RPMI8226 (cell line): Measurements from ENCODE around the gene ERBB4.
"Not testable (repeated sequence)": the region's sequence is repeated elsewhere in the genome, so short reads cannot be mapped to it uniquely, and the experiment has no call there.

ENCODE experiments used
- DNase-seq: peaks from one replicate; pipeline ENCODE4 v3.0.0-alpha.2; 2015

The ERBB4 gene

DNA sequence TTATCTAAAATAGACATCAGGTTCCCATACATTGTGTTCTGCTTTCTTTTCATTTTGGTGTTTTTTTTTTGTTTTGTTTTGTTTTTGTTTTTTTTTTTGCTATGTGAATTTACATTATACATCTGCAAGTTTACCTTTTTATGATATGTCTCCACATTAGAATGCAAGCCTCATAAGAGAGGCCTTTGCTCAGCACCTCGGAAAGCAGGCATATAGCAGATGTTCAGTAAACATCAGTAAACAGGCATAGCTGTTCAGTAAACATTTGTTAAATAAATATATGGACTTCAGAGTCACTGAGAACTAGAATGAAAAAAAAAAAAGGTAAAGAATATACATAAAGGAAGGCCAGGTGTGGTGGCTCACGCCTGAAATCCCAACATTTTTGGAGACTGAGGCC lies 405.3 kb downstream of the ERBB4 start:
- DNase-seq, result no peak

- no peak for DNase-seq
Observed at GRCh38 chr2:212124598-212124997, 414.0 kb downstream of the ERBB4 start.

- DNase-seq, result no peak
Observed at GRCh38 chr2:212119591-212119990, 419.0 kb downstream of the ERBB4 start.

- no peak for DNase-seq
Observed at GRCh38 chr2:212117926-212118325, 420.7 kb downstream of the ERBB4 start.

- DNase-seq, result no peak
Observed at GRCh38 chr2:212114489-212114888, 424.1 kb downstream of the ERBB4 start.

DNA sequence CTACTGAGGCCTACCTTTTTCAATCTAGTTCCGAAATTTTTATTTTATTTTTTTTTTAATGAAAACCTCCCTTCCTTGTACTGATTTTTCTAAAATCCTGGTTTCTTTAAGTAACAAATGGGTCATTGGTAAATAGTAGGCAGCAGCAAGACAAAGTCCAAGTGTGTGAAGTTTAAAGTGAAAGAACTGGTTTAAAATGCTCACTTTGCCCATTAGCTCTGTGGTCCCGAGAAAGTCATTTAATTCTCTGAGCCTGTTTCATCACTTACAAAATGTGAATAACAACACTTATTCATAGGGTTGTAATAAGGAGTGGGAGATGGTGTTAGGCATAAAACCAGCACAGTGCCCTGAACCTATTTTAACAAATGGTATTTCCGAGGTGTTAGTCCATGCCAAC lies 426.2 kb downstream of the ERBB4 start:
- DNase-seq, result no peak

DNA sequence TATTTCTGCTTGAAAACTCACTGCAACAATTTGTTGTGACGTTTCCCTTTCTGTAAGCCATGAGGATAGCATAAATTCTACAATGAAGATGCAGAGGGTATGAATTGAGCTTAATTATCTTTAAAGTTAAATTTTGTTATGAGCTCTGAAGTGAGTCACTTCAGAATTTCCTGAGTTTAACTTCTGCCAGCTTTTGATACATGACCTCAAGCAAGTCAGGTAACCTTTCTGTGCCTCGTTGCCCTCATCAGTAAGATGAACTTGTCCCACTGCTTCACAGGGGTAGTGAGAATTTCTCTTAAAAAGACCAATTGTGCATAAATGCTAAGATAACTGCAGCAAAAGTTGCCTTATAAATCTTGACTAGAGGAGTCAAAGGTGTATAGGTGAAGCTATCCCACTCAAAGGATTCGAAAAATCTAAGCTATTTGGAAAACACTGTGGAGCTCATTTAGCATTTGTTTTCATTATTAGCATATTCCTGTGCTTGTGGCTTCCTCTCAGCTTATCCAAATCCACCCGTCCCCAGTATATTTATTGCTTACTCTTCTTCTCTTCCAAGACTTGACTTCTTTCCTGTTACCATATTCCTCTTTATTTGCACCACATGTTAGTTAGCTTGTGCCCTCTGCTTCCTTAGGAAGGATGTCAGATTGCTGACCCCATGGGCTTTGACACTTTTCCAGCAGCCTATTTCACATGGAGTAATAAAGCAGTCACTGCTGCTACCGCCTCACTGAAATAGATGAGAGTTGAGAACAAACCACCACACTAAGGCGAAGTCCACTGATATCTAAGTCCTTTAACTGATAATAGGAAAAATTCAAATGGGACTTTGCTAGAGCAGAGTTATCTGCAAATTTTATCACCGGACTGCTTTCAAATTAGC lies 428.6 kb downstream of the ERBB4 start:
- no peak for DNase-seq

DNA sequence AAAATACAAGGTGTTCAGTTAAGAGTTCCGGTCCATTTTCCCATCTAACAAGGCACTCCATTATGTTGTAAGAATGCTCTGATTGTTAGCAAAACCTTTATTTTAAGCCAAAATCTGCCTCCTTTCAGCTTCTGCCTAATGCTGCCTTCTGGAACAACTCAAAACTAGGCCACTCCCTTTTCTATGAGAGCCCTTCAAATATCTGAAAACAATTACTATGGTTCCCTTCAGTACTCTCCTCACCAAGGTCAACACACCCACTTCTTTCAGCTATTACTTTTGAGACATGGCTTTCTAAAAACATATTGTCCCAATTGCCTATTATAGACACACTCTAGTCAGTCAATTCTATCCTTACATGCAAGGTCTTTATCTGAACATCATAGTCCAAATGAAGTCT lies 429.4 kb downstream of the ERBB4 start:
- no peak for DNase-seq

DNA sequence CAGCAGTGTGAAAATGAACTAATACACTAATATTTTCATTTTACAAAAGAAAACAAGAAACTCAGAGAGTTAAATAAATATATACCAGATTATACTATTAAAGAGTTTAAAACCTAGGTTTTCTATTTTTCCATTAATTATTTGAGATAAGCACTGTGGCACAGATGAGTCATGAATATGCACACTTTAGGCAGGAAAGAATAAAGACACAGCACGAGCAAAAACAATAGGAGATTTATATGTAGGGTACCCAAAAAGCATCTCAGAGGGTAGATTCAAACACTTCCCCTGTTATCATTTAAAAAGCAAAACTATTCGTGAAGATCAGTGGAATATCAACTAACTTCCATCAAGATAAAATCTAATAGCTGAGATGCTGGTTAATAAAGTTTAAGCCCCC lies 430.6 kb downstream of the ERBB4 start:
- DNase-seq, result no peak

- no peak for DNase-seq
Observed at GRCh38 chr2:212107014-212107413, 431.6 kb downstream of the ERBB4 start.

DNA sequence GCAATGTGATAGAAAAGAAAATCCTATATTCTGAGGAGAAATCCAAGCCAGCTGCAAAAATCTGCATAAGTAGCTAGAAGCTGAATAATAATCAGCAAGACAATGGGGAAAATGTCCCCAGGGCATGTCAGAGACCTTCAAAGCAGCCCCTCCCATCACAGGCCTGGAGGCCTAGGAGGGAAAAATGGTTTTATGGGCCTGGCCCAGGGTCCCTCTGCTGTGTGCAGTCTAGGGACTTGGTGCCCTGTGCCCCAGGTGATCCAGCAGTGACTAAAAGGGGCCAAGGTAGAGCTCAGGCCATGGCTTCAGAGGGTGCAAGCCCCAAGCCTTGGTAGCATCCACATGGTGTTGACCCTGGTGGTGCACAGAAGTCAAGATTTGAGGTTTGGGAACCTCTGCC lies 432.1 kb downstream of the ERBB4 start:
- not testable (repeated sequence) for DNase-seq

- no peak for DNase-seq
Observed at GRCh38 chr2:212099658-212100057, 438.9 kb downstream of the ERBB4 start.

DNA sequence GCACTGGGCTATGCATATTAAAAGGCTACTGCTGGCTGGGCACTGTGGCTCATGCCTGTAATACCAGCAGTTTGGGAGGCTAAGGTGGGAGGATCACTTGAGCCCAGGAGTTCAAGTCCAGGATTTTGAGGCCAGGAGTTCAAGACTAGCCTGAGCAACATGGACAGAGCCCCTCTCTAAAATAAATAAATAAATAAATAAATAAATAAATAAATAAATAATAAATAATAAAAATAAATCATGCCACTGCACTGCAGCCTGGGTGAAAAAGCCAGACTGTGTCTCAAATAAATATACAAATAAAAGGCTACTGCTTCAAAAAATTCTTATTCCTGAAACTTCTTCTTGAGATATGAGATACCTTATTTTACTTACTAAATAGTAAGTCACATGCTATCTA lies 439.6 kb downstream of the ERBB4 start:
- no peak for DNase-seq

GRCh38 chr2:212097001-212097400 lies 441.6 kb downstream of the ERBB4 start:
- no peak for DNase-seq

DNA sequence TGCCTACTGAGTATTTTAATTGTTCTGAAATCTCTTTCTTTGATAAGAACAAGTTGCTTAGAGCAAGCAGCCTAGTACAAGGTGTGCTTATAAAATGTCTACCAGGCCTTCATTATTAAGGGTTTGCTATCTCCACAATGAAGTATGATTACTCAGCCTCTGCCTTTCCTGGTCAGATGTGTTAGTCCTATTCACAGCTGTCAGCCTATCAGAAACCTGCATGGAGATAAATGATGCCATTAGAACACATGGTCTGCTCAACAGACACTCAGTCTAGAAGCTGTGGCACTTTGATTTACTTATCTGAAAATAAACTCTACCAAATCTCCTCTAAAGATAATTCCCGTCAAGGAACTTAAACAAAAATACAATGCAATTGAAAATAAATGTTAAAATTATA lies 448.7 kb downstream of the ERBB4 start:
- no peak for DNase-seq

DNA sequence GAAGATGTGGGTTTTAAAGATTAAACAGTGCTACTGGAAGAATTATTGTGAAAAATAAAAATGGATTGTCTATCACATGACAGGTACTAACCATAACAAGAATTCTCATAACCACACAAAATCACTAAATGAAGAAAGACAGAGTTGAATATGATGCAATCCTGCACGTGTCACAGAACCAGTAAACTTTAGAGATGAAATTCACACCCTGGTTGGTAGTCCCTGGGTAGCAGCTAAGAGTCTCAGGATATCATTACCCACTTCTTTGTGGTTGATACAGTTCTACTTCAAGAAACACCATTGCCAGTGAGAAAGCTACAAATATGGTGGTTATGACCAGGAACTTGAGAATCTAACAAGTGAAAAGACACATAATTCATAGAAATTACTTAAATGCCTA lies 450.2 kb downstream of the ERBB4 start:
- DNase-seq, result no peak

GRCh38 chr2:212083492-212083891 lies 455.1 kb downstream of the ERBB4 start:
- DNase-seq, result no peak

DNA sequence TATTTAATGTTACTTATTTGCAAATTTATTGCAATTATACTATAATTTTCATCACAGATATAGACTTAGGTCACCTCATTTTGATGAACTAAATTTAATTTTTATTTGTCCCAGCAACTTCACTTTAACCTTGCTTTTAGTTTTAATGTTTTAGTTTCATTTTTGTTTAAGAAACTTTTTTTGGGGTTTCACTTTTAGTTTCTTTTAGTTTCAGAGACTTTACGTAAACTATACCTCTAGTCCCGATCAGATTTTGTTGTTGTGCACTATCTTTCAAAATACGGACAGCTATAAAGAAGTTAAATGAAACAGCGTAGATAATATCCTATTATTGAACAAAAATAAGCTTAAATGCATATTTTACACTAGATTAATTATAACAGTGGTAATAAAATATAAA lies 460.5 kb downstream of the ERBB4 start:
- DNase-seq, result peak; percentile 4

GRCh38 chr2:212076456-212076855 lies 462.1 kb downstream of the ERBB4 start:
- no peak for DNase-seq

- DNase-seq, result no peak
Observed at GRCh38 chr2:212073360-212073759, 465.2 kb downstream of the ERBB4 start.

GRCh38 chr2:212066546-212066945 lies 472.1 kb downstream of the ERBB4 start:
- no peak for DNase-seq

GRCh38 chr2:212064318-212064717 lies 474.3 kb downstream of the ERBB4 start:
- no peak for DNase-seq

GRCh38 chr2:212052412-212053159 lies 486.0 kb downstream of the ERBB4 start:
- DNase-seq, result peak; percentile 4

GRCh38 chr2:212050871-212051270 lies 487.7 kb downstream of the ERBB4 start:
- no peak for DNase-seq
